ENCODE data around the gene PDZD7. TPM values are rescaled to one million over a fixed set of nuclear protein-coding genes. Genes with fewer than 3 reads are reported as not detected.
A peak's percentile ranks its signal among the peaks of the same experiment; 100 is the strongest.

Gene PDZD7
- total and polyA plus RNA-seq, 10 donors = 0.17 to 2.3 (median 1.1) TPM

- Histone ChIP-seq H3K4me1 (peaks cover 17 to 46% (median 32%) of the 10 kb centered on the region in 6 donors), H3K36me3 (peaks cover 0 to 44% (median 30%) of the 10 kb centered on the region in 6 donors), H3K4me3 (no peak overlapping the region), H3K27me3 (replicated peaks in 1 of 7) (no peaks in the 10 kb centered on the region), H3K27ac (peak overlapping the region in 1 of 8 donors; percentile 95), H3K9me3 (no peaks in the 10 kb centered on the region)
- TF ChIP-seq POLR2AphosphoS5 (IDR thresholded peaks at IDR 0.05) (no peak), POLR2A (IDR thresholded peaks at IDR 0.05) (no peak)
- TF ChIP-seq, protein P1, sequence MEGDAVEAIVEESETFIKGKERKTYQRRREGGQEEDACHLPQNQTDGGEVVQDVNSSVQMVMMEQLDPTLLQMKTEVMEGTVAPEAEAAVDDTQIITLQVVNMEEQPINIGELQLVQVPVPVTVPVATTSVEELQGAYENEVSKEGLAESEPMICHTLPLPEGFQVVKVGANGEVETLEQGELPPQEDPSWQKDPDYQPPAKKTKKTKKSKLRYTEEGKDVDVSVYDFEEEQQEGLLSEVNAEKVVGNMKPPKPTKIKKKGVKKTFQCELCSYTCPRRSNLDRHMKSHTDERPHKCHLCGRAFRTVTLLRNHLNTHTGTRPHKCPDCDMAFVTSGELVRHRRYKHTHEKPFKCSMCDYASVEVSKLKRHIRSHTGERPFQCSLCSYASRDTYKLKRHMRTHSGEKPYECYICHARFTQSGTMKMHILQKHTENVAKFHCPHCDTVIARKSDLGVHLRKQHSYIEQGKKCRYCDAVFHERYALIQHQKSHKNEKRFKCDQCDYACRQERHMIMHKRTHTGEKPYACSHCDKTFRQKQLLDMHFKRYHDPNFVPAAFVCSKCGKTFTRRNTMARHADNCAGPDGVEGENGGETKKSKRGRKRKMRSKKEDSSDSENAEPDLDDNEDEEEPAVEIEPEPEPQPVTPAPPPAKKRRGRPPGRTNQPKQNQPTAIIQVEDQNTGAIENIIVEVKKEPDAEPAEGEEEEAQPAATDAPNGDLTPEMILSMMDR (IDR thresholded peaks at IDR 0.05 in 8 of 11, conservative IDR thresholded peaks at IDR 0.05 in 3 of 11) = no peak
- no peak for DNase-seq
- intact Hi-C loops (cut with DNase I; ENCODE audit: low total_unique reads) = no loop called here
- WGBS, 5 donors = 67 to 85% (median 78%) methylated on average over 6 of the region's 6 CpGs
These were observed 35.7 kb downstream of the PDZD7 start for GRCh38 chr10:100995181-100995580.

DNA sequence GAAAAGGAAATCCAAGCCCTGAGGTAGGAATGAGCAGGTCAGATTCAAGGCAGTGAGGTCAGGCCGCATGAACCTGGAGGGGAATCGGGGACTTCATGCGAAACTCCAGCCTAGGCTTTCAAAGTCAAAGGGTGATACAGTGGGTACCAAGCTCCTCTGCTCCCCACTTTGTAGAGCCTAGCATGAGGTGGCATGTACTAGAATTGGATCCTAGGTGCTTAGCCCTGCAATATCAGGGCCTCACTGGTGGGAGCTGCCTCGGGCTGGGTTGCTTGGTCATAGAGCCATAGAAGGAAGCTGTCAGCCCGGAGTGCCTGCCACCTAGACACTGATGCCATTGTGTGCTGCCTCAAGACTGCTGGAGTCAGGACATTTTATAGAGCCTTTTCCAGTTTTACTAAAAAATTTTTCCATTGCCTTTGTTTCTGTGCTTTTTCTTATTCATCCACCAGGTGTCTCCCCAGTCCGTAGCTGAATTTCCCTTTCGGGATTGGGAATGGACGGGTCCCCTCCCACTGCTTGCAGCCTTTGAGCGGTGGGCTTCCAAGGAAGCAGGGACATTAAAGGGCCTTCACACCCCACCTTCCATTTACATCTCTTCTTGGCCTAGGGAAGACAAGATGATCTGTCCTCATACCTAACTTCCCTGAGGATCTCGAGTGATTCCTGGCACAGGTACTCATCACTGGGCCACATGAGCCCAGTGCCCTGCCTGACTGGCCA lies 36.8 kb downstream of the PDZD7 start:
- DNase-seq = no peak
- no peak for TF ChIP-seq POLR2A (IDR thresholded peaks at IDR 0.05)
- TF ChIP-seq, protein P1 (IDR thresholded peaks at IDR 0.05 in 8 of 11, conservative IDR thresholded peaks at IDR 0.05 in 3 of 11) = peak in 7 of 11 experiments; percentile 43 to 59 (median 56)
- no peaks in the 10 kb centered on the region for H3K9me3 ChIP-seq
- peaks cover 17 to 49% (median 35%) of the 10 kb centered on the region in 6 donors for H3K4me1 ChIP-seq
- no peak overlapping the region for H3K4me3 ChIP-seq
- H3K27me3 ChIP-seq (replicated peaks in 1 of 7) = no peaks in the 10 kb centered on the region
- H3K36me3 ChIP-seq = peaks cover 0 to 55% (median 34%) of the 10 kb centered on the region in 6 donors
- intact Hi-C loops (cut with DNase I; ENCODE audit: low total_unique reads) = no loop called here
- H3K27ac ChIP-seq = peak overlapping the region in 1 of 8 donors; percentile 13
- WGBS, 5 donors = 67 to 75% (median 72%) methylated on average over 10 of the region's 10 CpGs

- H3K4me1 ChIP-seq = peaks cover 12 to 55% (median 39%) of the 10 kb centered on the region in 6 donors
- WGBS, 5 donors = 93 to 98% (median 94%) methylated on average over 21 of the region's 21 CpGs
- no peak overlapping the region for H3K27ac ChIP-seq
- no peaks in the 10 kb centered on the region for H3K27me3 ChIP-seq (replicated peaks in 1 of 7)
- H3K36me3 ChIP-seq = peaks cover 0 to 77% (median 34%) of the 10 kb centered on the region in 6 donors
- DNase-seq = peak; percentile 58
- peak overlapping the region in 1 of 8 donors; percentile 74 for H3K4me3 ChIP-seq
- intact Hi-C loops (cut with DNase I; ENCODE audit: low total_unique reads) = no loop called here
- H3K9me3 ChIP-seq = no peaks in the 10 kb centered on the region
- TF ChIP-seq POLR2A (IDR thresholded peaks at IDR 0.05) = no peak
- TF ChIP-seq POLR2AphosphoS5 (IDR thresholded peaks at IDR 0.05) = no peak
- TF ChIP-seq, protein P1 (IDR thresholded peaks at IDR 0.05 in 8 of 11, conservative IDR thresholded peaks at IDR 0.05 in 3 of 11) = no peak
These were observed 41.8 kb downstream of the PDZD7 start for GRCh38 chr10:100989088-100989487.

GRCh38 chr10:100988166-100988565 lies 42.8 kb downstream of the PDZD7 start:
- intact Hi-C loops (cut with DNase I; ENCODE audit: low total_unique reads) = no loop called here

More at GRCh38 chr10:100988166-100988565, 42.8 kb downstream of the PDZD7 start:
- 66 to 82% (median 73%) methylated on average over 5 to 10 of the region's 10 CpGs for WGBS, 5 donors
- Histone ChIP-seq H3K27ac (no peak overlapping the region), H3K4me1 (peaks cover 12 to 55% (median 39%) of the 10 kb centered on the region in 6 donors), H3K27me3 (replicated peaks in 1 of 7) (no peaks in the 10 kb centered on the region), H3K4me3 (peak overlapping the region; percentile 74 to 99 (median 94)), H3K36me3 (peaks cover 0 to 77% (median 35%) of the 10 kb centered on the region in 6 donors), H3K9me3 (no peaks in the 10 kb centered on the region)
- DNase-seq = peak; percentile 74
- TF ChIP-seq, protein P1 (IDR thresholded peaks at IDR 0.05 in 8 of 11, conservative IDR thresholded peaks at IDR 0.05 in 3 of 11) = no peak
- no peak for TF ChIP-seq POLR2A (IDR thresholded peaks at IDR 0.05)
- TF ChIP-seq POLR2AphosphoS5 (IDR thresholded peaks at IDR 0.05) = no peak

Measured in spleen (tissue), 11 donors.